Dedifferentiated amniotic fluid mesenchymal stem cell (primary cell): ENCODE measurements around the gene ALPG.
"Not testable (repeated sequence)": the region's sequence is repeated elsewhere in the genome, so short reads cannot be mapped to it uniquely, and the experiment has no call there.

Source experiments
- DNase-seq: peaks from one replicate; pipeline ENCODE4 v3.0.0-alpha.2; 2016; ENCODE audit errors: extremely low spot score

Gene ALPG

GRCh38 chr2:232440220-232441018, 33.8 kb downstream of the ALPG start:
- DNase-seq: peak; percentile 37

- DNase-seq: no peak
These were observed 34.6 kb downstream of the ALPG start for GRCh38 chr2:232441147-232441651.

- not testable (repeated sequence) for DNase-seq
These were observed 35.3 kb downstream of the ALPG start for GRCh38 chr2:232441922-232442321.

- not testable (repeated sequence) for DNase-seq
These were observed 35.8 kb downstream of the ALPG start for GRCh38 chr2:232442431-232442830.

- DNase-seq: not testable (repeated sequence)
These were observed 36.4 kb downstream of the ALPG start for GRCh38 chr2:232443047-232443446.

- DNase-seq: not testable (repeated sequence)
These were observed 37.2 kb downstream of the ALPG start for GRCh38 chr2:232443669-232444408.

- peak; percentile 32 for DNase-seq
These were observed 37.9 kb downstream of the ALPG start for GRCh38 chr2:232444409-232445148.

GRCh38 chr2:232445149-232445885, 38.7 kb downstream of the ALPG start:
- not testable (repeated sequence) for DNase-seq

GRCh38 chr2:232446266-232446777, 39.7 kb downstream of the ALPG start:
- not testable (repeated sequence) for DNase-seq

GRCh38 chr2:232447091-232447620, 40.5 kb downstream of the ALPG start:
- DNase-seq: no peak

- DNase-seq: no peak
These were observed 41.1 kb downstream of the ALPG start for GRCh38 chr2:232447638-232448303.

GRCh38 chr2:232448304-232448690, 41.7 kb downstream of the ALPG start:
- DNase-seq: no peak

- DNase-seq: no peak
These were observed 43.3 kb downstream of the ALPG start for GRCh38 chr2:232449964-232450363.

GRCh38 chr2:232451645-232452044, 45.0 kb downstream of the ALPG start:
- not testable (repeated sequence) for DNase-seq

- no peak for DNase-seq
These were observed 48.0 kb downstream of the ALPG start for GRCh38 chr2:232454630-232455029.

- DNase-seq: no peak
These were observed 49.0 kb downstream of the ALPG start, which contains the start of gene ALPI for GRCh38 chr2:232455426-232456255. Gene ALPI (plus strand): TSS chr2:232456153. CDS start chr2:232456200, 47 bp downstream.

- no peak for DNase-seq
These were observed 49.9 kb downstream of the ALPG start for GRCh38 chr2:232456296-232457120.
